Loucy (cell line): ENCODE measurements around the gene LDAF1.

Source experiments
- H2AFZ ChIP-seq: fragments of 200-600 bp; sonication (generic); 2 replicates; pipeline ENCODE4 v1.6.0; 2016; ENCODE audit warnings: antibody characterized with exemption, mild to moderate bottlenecking, low read length, moderate library complexity
- H3F3A ChIP-seq: fragments of 200-600 bp; 2 replicates; pipeline ENCODE4 v1.6.0; 2016; ENCODE audit warnings: antibody characterized with exemption, low read depth, mild to moderate bottlenecking
- H3K27me3 ChIP-seq: fragments of 200-600 bp; sonication (generic); 2 replicates; pipeline ENCODE4 v1.6.1; 2014; ENCODE audit warnings: low read length, mild to moderate bottlenecking; ENCODE audit not compliant: insufficient read depth, poor library complexity, severe bottlenecking
- H3K36me3 ChIP-seq: fragments of 200-600 bp; sonication (generic); 2 replicates; pipeline ENCODE4 v1.6.1; 2016; ENCODE audit warnings: low read length; ENCODE audit not compliant: insufficient read depth
- H3K4me1 ChIP-seq: fragments of 200-600 bp; sonication (generic); 2 replicates; pipeline ENCODE4 v1.5.1; 2014; ENCODE audit warnings: low read length, mild to moderate bottlenecking; ENCODE audit not compliant: insufficient read depth, poor library complexity, severe bottlenecking
- H3K4me2 ChIP-seq: fragments of 200-600 bp; sonication (generic); 2 replicates; pipeline ENCODE4 v1.6.0; 2014; ENCODE audit warnings: antibody characterized with exemption, low read length, low read depth, mild to moderate bottlenecking; ENCODE audit not compliant: poor library complexity, severe bottlenecking
- H3K4me3 ChIP-seq: fragments of 200-600 bp; sonication (generic); 2 replicates; pipeline ENCODE4 v1.5.1; 2014; ENCODE audit warnings: low read length, mild to moderate bottlenecking, mixed read lengths; ENCODE audit not compliant: poor library complexity, severe bottlenecking
- H3K79me2 ChIP-seq: fragments of 200-600 bp; sonication (generic); 2 replicates; pipeline ENCODE4 v1.6.1; 2014; ENCODE audit warnings: low read length; ENCODE audit not compliant: insufficient read depth
- H3K9ac ChIP-seq: fragments of 200-600 bp; sonication (generic); 2 replicates; pipeline ENCODE4 v1.6.0; 2014; ENCODE audit warnings: mild to moderate bottlenecking, low read depth, low read length, moderate library complexity; ENCODE audit not compliant: poor library complexity, severe bottlenecking
- H3K9me2 ChIP-seq: fragments of 200-600 bp; sonication (generic); replicated peaks from 2 replicates; pipeline ENCODE4 v1.6.1; 2016; ENCODE audit warnings: low read depth, low read length, mixed read lengths
- H3K9me3 ChIP-seq: fragments of 200-600 bp; sonication (generic); 2 replicates; pipeline ENCODE4 v1.6.1; 2014; ENCODE audit warnings: mild to moderate bottlenecking, antibody characterized with exemption, low read length, low read depth; ENCODE audit not compliant: insufficient read depth
- H4K20me1 ChIP-seq: fragments of 200-600 bp; sonication (generic); 2 replicates; pipeline ENCODE4 v1.6.0; 2014; ENCODE audit warnings: antibody characterized with exemption, low read length, mild to moderate bottlenecking; ENCODE audit not compliant: insufficient read depth, poor library complexity, severe bottlenecking
- EZH2phosphoT487 ChIP-seq: fragments of 200-600 bp; IDR thresholded peaks from 2 replicates; pipeline ENCODE4 v1.6.1; 2018; ENCODE audit warnings: antibody characterized with exemption, mild to moderate bottlenecking, moderate library complexity, borderline replicate concordance
- TF ChIP-seq, protein P1 (sequence below): fragments of 200-600 bp; sonication (generic); conservative IDR thresholded peaks from 2 replicates; pipeline ENCODE4 v1.5.1; 2014; ENCODE audit warnings: mild to moderate bottlenecking, antibody characterized with exemption, low read length

LDAF1 gene

DNA sequence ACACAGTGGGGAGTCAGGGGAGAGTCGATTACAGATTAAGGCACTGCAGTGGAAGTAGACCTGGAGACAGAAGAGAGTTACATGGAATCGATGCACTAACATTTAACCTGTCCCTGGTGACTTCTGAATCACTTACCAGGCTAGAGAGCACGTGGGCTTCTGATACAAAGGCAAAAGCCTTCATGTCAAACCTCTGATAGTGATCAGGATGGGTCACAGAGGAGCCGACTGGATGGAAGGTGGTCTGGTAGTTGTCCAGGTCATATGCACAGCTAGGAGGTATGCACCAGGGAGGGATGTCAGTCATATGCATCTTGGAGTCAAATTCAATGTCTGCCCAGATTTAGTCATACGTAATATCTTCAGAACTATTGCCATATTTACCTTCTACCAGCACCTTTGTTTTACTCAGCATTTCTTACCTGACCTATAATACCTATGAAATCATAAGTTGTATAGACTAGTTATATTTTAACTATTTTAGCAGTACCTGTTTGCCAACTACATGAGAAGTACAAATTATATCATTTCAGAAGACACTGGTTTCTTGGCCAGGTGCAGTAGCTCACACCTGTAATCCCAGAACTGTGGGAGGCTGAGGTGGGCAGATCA lies 41.2 kb downstream of the LDAF1 start:
- Histone ChIP-seq H3F3A (no peaks in the 10 kb centered on the region), H2AFZ (no peak overlapping the region), H3K36me3 (no peaks in the 10 kb centered on the region), H3K27me3 (no peaks in the 10 kb centered on the region), H3K4me2 (no peak overlapping the region), H3K9me2 (no peaks in the 10 kb centered on the region), H3K9ac (no peak overlapping the region), H3K9me3 (no peaks in the 10 kb centered on the region), H3K79me2 (no peaks in the 10 kb centered on the region), H3K4me3 (no peak overlapping the region), H4K20me1 (no peaks in the 10 kb centered on the region), H3K4me1 (no peaks in the 10 kb centered on the region)
- TF ChIP-seq EZH2phosphoT487, result no peak
- TF ChIP-seq, protein P1, sequence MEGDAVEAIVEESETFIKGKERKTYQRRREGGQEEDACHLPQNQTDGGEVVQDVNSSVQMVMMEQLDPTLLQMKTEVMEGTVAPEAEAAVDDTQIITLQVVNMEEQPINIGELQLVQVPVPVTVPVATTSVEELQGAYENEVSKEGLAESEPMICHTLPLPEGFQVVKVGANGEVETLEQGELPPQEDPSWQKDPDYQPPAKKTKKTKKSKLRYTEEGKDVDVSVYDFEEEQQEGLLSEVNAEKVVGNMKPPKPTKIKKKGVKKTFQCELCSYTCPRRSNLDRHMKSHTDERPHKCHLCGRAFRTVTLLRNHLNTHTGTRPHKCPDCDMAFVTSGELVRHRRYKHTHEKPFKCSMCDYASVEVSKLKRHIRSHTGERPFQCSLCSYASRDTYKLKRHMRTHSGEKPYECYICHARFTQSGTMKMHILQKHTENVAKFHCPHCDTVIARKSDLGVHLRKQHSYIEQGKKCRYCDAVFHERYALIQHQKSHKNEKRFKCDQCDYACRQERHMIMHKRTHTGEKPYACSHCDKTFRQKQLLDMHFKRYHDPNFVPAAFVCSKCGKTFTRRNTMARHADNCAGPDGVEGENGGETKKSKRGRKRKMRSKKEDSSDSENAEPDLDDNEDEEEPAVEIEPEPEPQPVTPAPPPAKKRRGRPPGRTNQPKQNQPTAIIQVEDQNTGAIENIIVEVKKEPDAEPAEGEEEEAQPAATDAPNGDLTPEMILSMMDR, result no peak

DNA sequence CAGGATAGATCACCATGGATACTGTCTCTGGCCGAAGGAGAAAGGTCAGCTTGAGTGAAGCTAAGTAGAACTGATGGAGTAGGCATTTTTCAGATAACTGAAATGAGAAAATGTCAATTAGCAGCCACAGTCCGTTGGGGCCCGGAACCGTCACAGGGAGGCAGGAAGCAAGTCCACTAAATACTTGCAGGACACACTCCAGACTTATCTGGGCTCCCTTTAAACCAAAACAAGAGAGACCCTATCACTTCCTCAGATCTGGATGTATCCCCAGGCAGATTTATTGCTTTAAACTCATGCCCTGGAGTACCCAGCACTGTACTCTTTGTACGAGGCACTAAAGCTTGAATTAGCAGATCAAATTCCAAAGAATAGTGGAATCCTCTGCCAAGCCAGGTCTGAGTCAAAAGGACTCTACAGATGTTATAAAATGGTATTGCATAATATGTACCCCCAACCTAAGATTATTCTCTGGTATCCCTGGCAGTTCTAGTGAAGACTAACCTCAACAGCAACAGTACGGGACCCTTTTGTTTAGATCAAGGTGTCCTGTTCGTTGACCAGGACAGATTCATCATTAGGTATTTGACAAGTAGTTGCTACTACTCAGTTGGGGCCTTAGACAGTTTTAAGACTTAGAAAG lies 44.8 kb downstream of the LDAF1 start:
- Histone ChIP-seq H3K36me3 (no peaks in the 10 kb centered on the region), H3K4me1 (no peaks in the 10 kb centered on the region), H3K27me3 (no peaks in the 10 kb centered on the region), H3F3A (no peaks in the 10 kb centered on the region), H4K20me1 (no peaks in the 10 kb centered on the region), H3K9me2 (no peaks in the 10 kb centered on the region), H3K9ac (no peak overlapping the region), H3K4me2 (no peak overlapping the region), H3K9me3 (no peaks in the 10 kb centered on the region), H2AFZ (no peak overlapping the region), H3K79me2 (no peaks in the 10 kb centered on the region), H3K4me3 (no peak overlapping the region)
- no peak for TF ChIP-seq EZH2phosphoT487
- TF ChIP-seq, protein P1, result no peak

DNA sequence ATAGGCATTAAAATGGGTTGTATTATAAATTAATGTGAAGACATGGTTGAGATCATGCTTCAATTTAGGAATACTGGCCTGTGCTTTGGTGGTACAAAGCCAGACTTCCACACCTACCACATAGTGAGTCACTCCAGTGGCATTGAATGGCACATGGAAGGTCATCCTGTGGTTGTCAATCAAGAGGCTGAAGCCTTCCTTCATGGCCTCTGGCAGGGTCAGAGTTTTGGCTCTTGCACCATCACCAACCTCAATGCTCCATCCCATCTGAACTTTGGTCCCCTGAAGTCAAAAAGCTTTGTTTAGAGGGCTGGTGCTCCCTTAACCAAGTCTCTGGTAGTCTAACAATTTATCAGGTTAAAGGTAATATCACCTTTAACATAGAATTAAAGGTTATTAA lies 46.8 kb downstream of the LDAF1 start:
- Histone ChIP-seq H3K4me3 (no peak overlapping the region), H3K9me2 (no peaks in the 10 kb centered on the region), H3K4me1 (no peaks in the 10 kb centered on the region), H3K27me3 (no peaks in the 10 kb centered on the region), H3F3A (no peaks in the 10 kb centered on the region), H3K36me3 (no peaks in the 10 kb centered on the region), H4K20me1 (no peaks in the 10 kb centered on the region), H3K4me2 (no peak overlapping the region), H3K79me2 (no peaks in the 10 kb centered on the region), H3K9me3 (no peaks in the 10 kb centered on the region), H2AFZ (no peak overlapping the region), H3K9ac (no peak overlapping the region)
- TF ChIP-seq EZH2phosphoT487, result no peak
- TF ChIP-seq, protein P1, result no peak
